Melanocyte of skin (primary cell): ENCODE data around the gene SLFN12L. TPM values are rescaled to one million over a fixed set of nuclear protein-coding genes. Genes with fewer than 3 reads are reported as not detected.

ENCODE experiments used
- small RNA-seq, 2 donors: library from RNA; depleted of rRNA; stranded (forward); fragments of <200 nt; gene quantifications; one replicate each; pipeline ENCODE3, GENCODE V24; 2012
- total RNA-seq, 2 donors: library from RNA; depleted of rRNA; stranded (reverse); fragments of >200 nt; gene quantifications; 2 replicates each; pipeline ENCODE4 v1.2.3, GENCODE V29; 2012

Gene SLFN12L
- total RNA-seq: under 1 TPM in 1 of 2 donors, not detected in 1; 1.00 TPM

GRCh38 chr17:35537601-35538141, at the start of gene SLFN12L:
Gene SLFN12L, minus strand, starts transcription at chr17:35537678. Its CDS starts 15,314 bp downstream, at chr17:35522364.

GRCh38 chr17:35578197-35578928, 40.9 kb upstream of the SLFN12L start, which contains the start of gene PEX12:
Gene PEX12, minus strand, starts transcription at chr17:35578571. Its CDS starts 550 bp downstream, at chr17:35578021.

GRCh38 chr17:35560703-35561102, 23.2 kb upstream of the SLFN12L start, which contains the start of gene SLFN14:
Gene SLFN14, minus strand, starts transcription at chr17:35560819. Its CDS starts 2,757 bp downstream, at chr17:35558062.

GRCh38 chr17:35448214-35448898, 89.1 kb downstream of the SLFN12L start, which contains the start of gene SLFN13:
Gene SLFN13, minus strand, starts transcription at chr17:35448766. Its CDS starts 3,086 bp downstream, at chr17:35445680.

GRCh38 chr17:35432176-35433074, 105.1 kb downstream of the SLFN12L start, which contains the start of gene SLFN12:
Gene SLFN12, minus strand, starts transcription at chr17:35432500. Its CDS starts 9,472 bp downstream, at chr17:35423028.

Small RNA genes lying within 50 kb of the gene (small RNA-seq; reads per million reads assigned to genes)
- gene AC015911.1 (0 reads per million in 2 donors), gene SNORD7 (35.6 to 84.8 reads per million in 2 donors)

Other genes with a start within 250 kb of the SLFN12L start
- gene SLFN11, start 164.1 kb downstream of the SLFN12L start, total RNA-seq: 10 to 100 TPM; 25.1 to 51.3 TPM
- gene SLFN12, start 105.2 kb downstream of the SLFN12L start, total RNA-seq: 10 to 100 TPM; 17.6 to 29.0 TPM
- 1 to 10 TPM in 1 of 2 donors, under 1 TPM in 1; 0.69 to 5.3 TPM for gene SLFN13, start 88.9 kb downstream of the SLFN12L start, total RNA-seq
- not detected for gene SLFN14, start 23.1 kb upstream of the SLFN12L start, total RNA-seq
- gene PEX12, start 40.9 kb upstream of the SLFN12L start, total RNA-seq: 1 to 10 TPM; 2.7 to 4.8 TPM
- gene AP2B1, start 49.6 kb upstream of the SLFN12L start, total RNA-seq: 10 to 100 TPM; 65.0 to 66.3 TPM
- gene RASL10B, start 194.0 kb upstream of the SLFN12L start, total RNA-seq: under 1 TPM; 0.33 to 0.69 TPM
- gene GAS2L2, start 215.6 kb upstream of the SLFN12L start, total RNA-seq: not detected
- gene C17orf50, start 223.2 kb upstream of the SLFN12L start, total RNA-seq: not detected